K562 (cell line): Measurements from ENCODE around the gene SYNGR1. TPM values are rescaled to one million over a fixed set of nuclear protein-coding genes. Genes with fewer than 3 reads are reported as not detected.

Experiments used
- C11orf30 ChIP-seq: fragments of 450-650 bp; IDR thresholded peaks from 2 replicates; pipeline ENCODE4 v1.6.1; 2016; ENCODE audit warnings: low read depth, mild to moderate bottlenecking
- CC2D1A ChIP-seq: fragments of 450-650 bp; IDR thresholded peaks from 2 replicates; pipeline ENCODE4 v1.6.1; 2017; ENCODE audit warnings: mild to moderate bottlenecking
- E2F6 ChIP-seq, 2 experiments: IDR thresholded peaks; 2 replicates each; pipeline ENCODE4 v1.6.1; 2011; ENCODE audit warnings: borderline replicate concordance in 1 of 2, control low read depth in 1 of 2, low read depth in 1 of 2, low read length in 1 of 2, mild to moderate bottlenecking in 1 of 2, mixed read lengths in 1 of 2, moderate library complexity in 1 of 2; ENCODE audit not compliant: insufficient read depth in 1 of 2, insufficient read length in 1 of 2, poor library complexity in 1 of 2, severe bottlenecking in 1 of 2; ENCODE audit errors: extremely low read depth in 1 of 2
- EGR1 ChIP-seq: fragments of 450-650 bp; conservative IDR thresholded peaks from 2 replicates; pipeline ENCODE4 v1.6.1; 2017; ENCODE audit warnings: mild to moderate bottlenecking
- EHMT2 ChIP-seq: fragments of 450-650 bp; IDR thresholded peaks from 2 replicates; pipeline ENCODE4 v1.6.1; 2018; ENCODE audit warnings: antibody characterized with exemption
- EWSR1 ChIP-seq: fragments of 450-650 bp; IDR thresholded peaks from 2 replicates; pipeline ENCODE4 v1.6.1; 2018; ENCODE audit warnings: borderline replicate concordance, mild to moderate bottlenecking, low read depth, moderate library complexity; ENCODE audit not compliant: partially characterized antibody
- GATAD2A ChIP-seq: fragments of 450-650 bp; IDR thresholded peaks from 2 replicates; pipeline ENCODE4 v1.6.1; 2017
- L3MBTL2 ChIP-seq: fragments of 450-650 bp; IDR thresholded peaks from 2 replicates; pipeline ENCODE4 v1.6.1; 2016; ENCODE audit warnings: mild to moderate bottlenecking, moderate library complexity
- MEF2D ChIP-seq: conservative IDR thresholded peaks from 2 replicates; pipeline ENCODE4 v1.6.1; 2016; ENCODE audit warnings: low read depth, missing genetic modification characterization, missing compliant biosample characterization
- NFE2 ChIP-seq: IDR thresholded peaks from 2 replicates; pipeline ENCODE4 v1.6.1; 2014; ENCODE audit warnings: antibody characterized with exemption, low read depth
- POLR2AphosphoS2 ChIP-seq: IDR thresholded peaks from 2 replicates; pipeline ENCODE4 v1.6.1; 2012; ENCODE audit warnings: low read length, improper control_type of control experiment
- PPARD ChIP-seq: fragments of 250-450 bp; sonication (Bioruptor Pico); IDR thresholded peaks from 2 replicates; pipeline ENCODE4 v1.8.0; 2022; ENCODE audit warnings: inconsistent platforms, mild to moderate bottlenecking, moderate library complexity
- RBM34 ChIP-seq: fragments of 200-400 bp; formaldehyde crosslinking; IDR thresholded peaks from 2 replicates; pipeline ENCODE4 v1.6.1; 2018; ENCODE audit warnings: low read length, borderline replicate concordance; ENCODE audit not compliant: insufficient read depth
- RFX7 ChIP-seq: fragments of 250-450 bp; sonication (Bioruptor Pico); IDR thresholded peaks from 2 replicates; pipeline ENCODE4 v1.5.1; 2021; ENCODE audit warnings: mild to moderate bottlenecking
- TAF7 ChIP-seq: fragments of 450-650 bp; IDR thresholded peaks from 2 replicates; pipeline ENCODE4 v1.6.1; 2016; ENCODE audit warnings: missing genetic modification characterization, missing compliant biosample characterization
- THRAP3 ChIP-seq: fragments of 450-650 bp; IDR thresholded peaks from 2 replicates; pipeline ENCODE4 v1.6.1; 2016; ENCODE audit warnings: mild to moderate bottlenecking, inconsistent platforms, borderline replicate concordance
- TRIM24 ChIP-seq, 2 experiments: fragments of 450-650 bp; IDR thresholded peaks; 2 replicates each; pipeline ENCODE4 v1.6.1; 2016
- U2AF1 ChIP-seq: fragments of 200-400 bp; formaldehyde crosslinking; optimal IDR thresholded peaks from 2 replicates; pipeline ENCODE3; 2017; ENCODE audit warnings: mild to moderate bottlenecking, low read depth, low read length, moderate library complexity
- ZFPM2 ChIP-seq: fragments of 250-450 bp; sonication (Bioruptor Pico); IDR thresholded peaks from 2 replicates; pipeline ENCODE4 v1.5.1; 2022; ENCODE audit warnings: mild to moderate bottlenecking
- ZNF121 ChIP-seq: sonication (generic); formaldehyde crosslinking; conservative IDR thresholded peaks from 2 replicates; pipeline ENCODE4 v1.8.0; 2022; ENCODE audit warnings: missing genetic modification reagents
- ZNF263 ChIP-seq: sonication (generic); formaldehyde crosslinking; IDR thresholded peaks from 2 replicates; pipeline ENCODE4 v1.8.0; 2022; ENCODE audit warnings: mild to moderate bottlenecking, missing genetic modification reagents, borderline replicate concordance
- ZNF3 ChIP-seq: fragments of 250-450 bp; sonication (Bioruptor Pico); IDR thresholded peaks from 2 replicates; pipeline ENCODE4 v1.5.0; 2021; ENCODE audit warnings: mild to moderate bottlenecking, moderate library complexity
- ZSCAN32 ChIP-seq: fragments of 450-650 bp; formaldehyde crosslinking; IDR thresholded peaks from 2 replicates; pipeline ENCODE4 v1.4.0; 2020; ENCODE audit warnings: mild to moderate bottlenecking, moderate library complexity
- polyA plus RNA-seq, 8 experiments: library from polyadenylated mRNA; depleted of rRNA in 4 of 8; stranded (reverse) in 5 of 8; unstranded in 3 of 8; fragments of >200 nt; fragmentation: Nextera tagmentation in 2 of 8; fragmentation: Illumina TruSeq in 1 of 8; extraction: Ambion mirVana in 2 of 8; extraction: Trizol in 1 of 8; gene quantifications; 2 replicates each; pipeline versions ENCODE4 v1.2.1 to v1.2.3, GENCODE V29; 2011 to 2014; ENCODE audit warnings: inconsistent platforms in 1 of 8, missing spikeins in 1 of 8
- total RNA-seq, 7 experiments: library from RNA; depleted of rRNA in 6 of 7; stranded (reverse); fragments of >200 nt in 6 of 7; fragmentation: Illumina TruSeq in 2 of 7; extraction: Trizol in 2 of 7; gene quantifications; 2 replicates each; pipeline versions ENCODE4 v1.2.1 to v1.2.3, GENCODE V29; 2011 to 2021; ENCODE audit warnings: low replicate concordance in 1 of 7
- TF ChIP-seq, protein P1 (sequence below): IDR thresholded peaks from 2 replicates; pipeline ENCODE4 v1.6.1; 2011; ENCODE audit warnings: borderline replicate concordance, low read depth, mild to moderate bottlenecking, moderate library complexity, low read length; ENCODE audit not compliant: insufficient read depth, poor library complexity, severe bottlenecking
- TF ChIP-seq, protein P2 (sequence below), 2 experiments: fragments of 450-650 bp; conservative IDR thresholded peaks; 2 replicates each; pipeline ENCODE4 v1.6.1; 2017; ENCODE audit warnings: mild to moderate bottlenecking in 2 of 2, moderate library complexity in 2 of 2
- TF ChIP-seq, protein P3 (sequence below): IDR thresholded peaks from 2 replicates; pipeline ENCODE4 v1.6.1; 2014; ENCODE audit warnings: antibody characterized with exemption

The SYNGR1 gene
- total and polyA plus RNA-seq, 9 of the 15 experiments (the other 6 are each of a cell fraction or from before 2014, with no cell fraction given): 1.8 to 15.9 (median 5.5) TPM

DNA sequence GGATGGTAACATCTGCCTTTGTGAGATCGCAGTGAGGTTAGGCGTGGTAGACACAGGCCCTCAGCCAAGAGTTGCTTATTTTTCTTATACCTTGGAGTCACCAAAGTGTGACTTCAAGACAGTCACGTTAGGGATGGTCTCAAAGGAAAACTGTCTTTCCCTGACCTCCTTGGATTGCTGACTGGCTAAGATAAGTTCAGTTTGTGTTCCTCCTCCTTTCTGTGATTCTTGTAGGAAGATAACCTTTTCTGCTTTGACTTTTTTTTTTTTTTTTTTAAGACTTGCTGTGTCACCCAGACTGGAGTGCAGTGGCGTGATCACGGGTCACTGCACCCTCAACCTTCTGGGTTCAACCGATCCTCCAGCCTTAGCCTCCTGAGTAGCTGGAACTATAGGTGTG is 72.9 kb downstream of the SYNGR1 start (continued):
- TF ChIP-seq, protein P1, sequence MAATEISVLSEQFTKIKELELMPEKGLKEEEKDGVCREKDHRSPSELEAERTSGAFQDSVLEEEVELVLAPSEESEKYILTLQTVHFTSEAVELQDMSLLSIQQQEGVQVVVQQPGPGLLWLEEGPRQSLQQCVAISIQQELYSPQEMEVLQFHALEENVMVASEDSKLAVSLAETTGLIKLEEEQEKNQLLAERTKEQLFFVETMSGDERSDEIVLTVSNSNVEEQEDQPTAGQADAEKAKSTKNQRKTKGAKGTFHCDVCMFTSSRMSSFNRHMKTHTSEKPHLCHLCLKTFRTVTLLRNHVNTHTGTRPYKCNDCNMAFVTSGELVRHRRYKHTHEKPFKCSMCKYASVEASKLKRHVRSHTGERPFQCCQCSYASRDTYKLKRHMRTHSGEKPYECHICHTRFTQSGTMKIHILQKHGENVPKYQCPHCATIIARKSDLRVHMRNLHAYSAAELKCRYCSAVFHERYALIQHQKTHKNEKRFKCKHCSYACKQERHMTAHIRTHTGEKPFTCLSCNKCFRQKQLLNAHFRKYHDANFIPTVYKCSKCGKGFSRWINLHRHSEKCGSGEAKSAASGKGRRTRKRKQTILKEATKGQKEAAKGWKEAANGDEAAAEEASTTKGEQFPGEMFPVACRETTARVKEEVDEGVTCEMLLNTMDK: no peak
- peak; percentile 92 for TF ChIP-seq C11orf30
- no peak for TF ChIP-seq EHMT2
- TF ChIP-seq POLR2AphosphoS2: no peak
- TF ChIP-seq TRIM24 (IDR thresholded peaks at IDR 0.05): peak; percentile 42 to 76; a peak in 2 of 4 replicates
- no peak; the same call in 1 of the 2 replicates for TF ChIP-seq GATAD2A
- no peak for TF ChIP-seq ZNF121 (CRISPR knock-in tag)
- no peak for TF ChIP-seq ZNF263 (CRISPR knock-in tag)
- no peak for TF ChIP-seq ZNF3 (CRISPR knock-in tag)
- no peak for TF ChIP-seq ZFPM2 (CRISPR knock-in tag)
- TF ChIP-seq, protein P2, sequence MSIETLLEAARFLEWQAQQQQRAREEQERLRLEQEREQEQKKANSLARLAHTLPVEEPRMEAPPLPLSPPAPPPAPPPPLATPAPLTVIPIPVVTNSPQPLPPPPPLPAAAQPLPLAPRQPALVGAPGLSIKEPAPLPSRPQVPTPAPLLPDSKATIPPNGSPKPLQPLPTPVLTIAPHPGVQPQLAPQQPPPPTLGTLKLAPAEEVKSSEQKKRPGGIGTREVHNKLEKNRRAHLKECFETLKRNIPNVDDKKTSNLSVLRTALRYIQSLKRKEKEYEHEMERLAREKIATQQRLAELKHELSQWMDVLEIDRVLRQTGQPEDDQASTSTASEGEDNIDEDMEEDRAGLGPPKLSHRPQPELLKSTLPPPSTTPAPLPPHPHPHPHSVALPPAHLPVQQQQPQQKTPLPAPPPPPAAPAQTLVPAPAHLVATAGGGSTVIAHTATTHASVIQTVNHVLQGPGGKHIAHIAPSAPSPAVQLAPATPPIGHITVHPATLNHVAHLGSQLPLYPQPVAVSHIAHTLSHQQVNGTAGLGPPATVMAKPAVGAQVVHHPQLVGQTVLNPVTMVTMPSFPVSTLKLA (conservative IDR thresholded peaks at IDR 0.05): peak in 1 of 2 experiments; percentile 47; a peak in 2 of 4 replicates
- TF ChIP-seq E2F6 (IDR thresholded peaks at IDR 0.05; ENCODE audit: borderline replicate concordance in 1 of 2, extremely low read depth in 1 of 2, insufficient read depth in 1 of 2, insufficient read length in 1 of 2, low read depth in 1 of 2, low read length in 1 of 2, poor library complexity in 1 of 2, severe bottlenecking in 1 of 2): no peak
- TF ChIP-seq MEF2D: no peak
- peak; percentile 20; the same call in 1 of the 2 replicates for TF ChIP-seq L3MBTL2
- TF ChIP-seq PPARD (CRISPR knock-in tag): no peak
- no peak for TF ChIP-seq ZSCAN32 (CRISPR knock-in tag)
- no peak for TF ChIP-seq RFX7 (CRISPR knock-in tag)
- TF ChIP-seq THRAP3: no peak
- TF ChIP-seq RBM34: no peak
- no peak for TF ChIP-seq U2AF1
- TF ChIP-seq TAF7 (tag): no peak
- TF ChIP-seq NFE2: peak; percentile 85
- no peak for TF ChIP-seq CC2D1A
- no peak for TF ChIP-seq EGR1
- TF ChIP-seq, protein P3, sequence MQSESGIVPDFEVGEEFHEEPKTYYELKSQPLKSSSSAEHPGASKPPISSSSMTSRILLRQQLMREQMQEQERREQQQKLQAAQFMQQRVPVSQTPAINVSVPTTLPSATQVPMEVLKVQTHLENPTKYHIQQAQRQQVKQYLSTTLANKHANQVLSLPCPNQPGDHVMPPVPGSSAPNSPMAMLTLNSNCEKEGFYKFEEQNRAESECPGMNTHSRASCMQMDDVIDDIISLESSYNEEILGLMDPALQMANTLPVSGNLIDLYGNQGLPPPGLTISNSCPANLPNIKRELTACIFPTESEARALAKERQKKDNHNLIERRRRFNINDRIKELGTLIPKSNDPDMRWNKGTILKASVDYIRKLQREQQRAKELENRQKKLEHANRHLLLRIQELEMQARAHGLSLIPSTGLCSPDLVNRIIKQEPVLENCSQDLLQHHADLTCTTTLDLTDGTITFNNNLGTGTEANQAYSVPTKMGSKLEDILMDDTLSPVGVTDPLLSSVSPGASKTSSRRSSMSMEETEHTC: no peak
- no peak for TF ChIP-seq EWSR1
